Heart right ventricle (tissue), 16 donors: ENCODE results near the gene MAML1. TPM values are rescaled to one million over a fixed set of nuclear protein-coding genes. Genes with fewer than 3 reads are reported as not detected.

Source experiments
- ATAC-seq, 8 donors: fragments of 200-7000 bp; cut with Tn5 transposase; one replicate each; pipeline ENCODE4 v1.9.1; 2020; ENCODE audit warnings: mild to moderate bottlenecking in 8 of 8, moderate library complexity in 8 of 8, moderate number of reproducible peaks in 1 of 8
- DNase-seq, 2 donors: peaks; one replicate each; pipeline ENCODE4 v3.0.0-alpha.2; 2020
- H3K27ac ChIP-seq, 10 donors: fragments of 200-600 bp; sonication (generic) in 2 of 10; one replicate each; pipeline versions ENCODE4 v1.5.0 to v1.8.0; 2020 to 2022; ENCODE audit warnings: mild to moderate bottlenecking in 3 of 10
- H3K27me3 ChIP-seq, 7 donors: fragments of 200-600 bp; one replicate each; pipeline ENCODE4 v1.8.0; 2021 to 2022; ENCODE audit warnings: mild to moderate bottlenecking in 2 of 7
- H3K36me3 ChIP-seq, 9 donors: fragments of 200-600 bp; sonication (generic) in 1 of 9; one replicate each; pipeline versions ENCODE4 v1.5.0 to v1.8.0; 2020 to 2022; ENCODE audit warnings: mild to moderate bottlenecking in 2 of 9
- H3K4me1 ChIP-seq, 9 donors: fragments of 200-600 bp; sonication (generic) in 1 of 9; one replicate each; pipeline versions ENCODE4 v1.5.0 to v1.8.0; 2020 to 2022; ENCODE audit warnings: mild to moderate bottlenecking in 4 of 9
- H3K4me3 ChIP-seq, 10 donors: fragments of 200-600 bp; sonication (generic) in 2 of 10; one replicate each; pipeline versions ENCODE4 v1.5.0 to v1.8.0; 2020 to 2022; ENCODE audit warnings: mild to moderate bottlenecking in 7 of 10, moderate library complexity in 2 of 10
- H3K9me3 ChIP-seq, 11 donors: fragments of 200-600 bp in 10 of 11; sonication (generic) in 2 of 11; one replicate each; pipeline versions ENCODE4 v1.5.0 to v1.8.0; 2013 to 2022; ENCODE audit warnings: mild to moderate bottlenecking in 2 of 11, control low read depth in 1 of 11, moderate library complexity in 1 of 11
- CTCF ChIP-seq, 9 donors: fragments of 200-600 bp; sonication (generic) in 2 of 9; IDR thresholded peaks; one replicate each; pipeline versions ENCODE4 v1.5.0 to v1.8.0; 2021 to 2022; ENCODE audit warnings: antibody characterized with exemption in 9 of 9, mild to moderate bottlenecking in 5 of 9, moderate library complexity in 1 of 9
- WGBS, 2 donors: extraction: QIAGEN DNeasy Blood & Tissue Kit; methylation state at CpG; one replicate each; pipeline ENCODE4 v1.1.7; 2013; ENCODE audit warnings: inconsistent platforms in 1 of 2; 5-methylcytosine and 5-hydroxymethylcytosine counted together
- intact Hi-C, 10 donors: fragments of 100-400 bp; cut with DNase I; formaldehyde crosslinking; loops; one replicate each; pipeline versions ENCODE4 v1.11.1 to v1.14.2; 2022
- polyA plus RNA-seq, 2 donors: library from polyadenylated mRNA; stranded (reverse); fragments of 200-250 nt; gene quantifications; one replicate each; pipeline ENCODE4 v1.2.3, GENCODE V29; 2013
- total RNA-seq, 10 donors: library from RNA; stranded (reverse); fragmentation: NEBNext Ultra II Directional in 3 of 10; extraction: Animal tissue kit (Norgen Biotek cat#: 25700) in 3 of 10; gene quantifications; one replicate each; pipeline versions ENCODE4 v1.2.1 to v1.2.4, GENCODE V29; 2021 to 2023
- donor health status: Arrhythmogenic right ventricular cardiomyopathy.
- donor health status: ischemic (EF 13 %, LVEDD 7.1; RV severe dilation, severe dysfunction).
- donor health status: healthy with polysubstance abuse.
- donor health status: DM: no; HTN: yes; CAD: no.
- donor health status: DM: no; HTN: no; CAD: no.
- donor health status: ischemic (EF 25% LVEDD 6.9; RV normal size, moderate dysfunction).
- donor health status: ischemic (EF 25% LVEDD 5.7; RV mildly dilated, moderate dysfunction).
- donor health status: healthy.
- donor health status: DM: yes; HTN: yes; CAD: no.
- donor health status: Ischemic cardiomyopathy.
- donor health status: ischemic (EF 35%, LVEDD 5.7; RV mildly dilated, moderate dysfunction).
- donor health status: nonischemic (EF 11% LVEDD 7.7; RV severe dilation, severe dysfunction).
- donor health status: DM: yes; HTN: yes; CAD: no.
- donor health status: PGD.
- donor health status: ischemic (EF 29% LVEDD 5.4; RV normal size, mild dysfunction).
- donor health status: nonischemic (EF 23%, LVEDD 6.1; RV moderate dilation, normal function).

Gene MAML1
- total and polyA plus RNA-seq, 12 donors: 5.5 to 15.3 (median 11.9) TPM

- H3K4me1 ChIP-seq: peaks cover 6 to 76% (median 59%) of the 10 kb centered on the region in 9 donors
- DNase-seq (no peak), ATAC-seq (no peak)
- H3K9me3 ChIP-seq: no peaks in the 10 kb centered on the region
- no peak overlapping the region for H3K4me3 ChIP-seq
- peak overlapping the region in 6 of 10 donors; percentile 66 to 78 (median 70) for H3K27ac ChIP-seq
- peaks cover 0 to 68% (median 36%) of the 10 kb centered on the region in 9 donors for H3K36me3 ChIP-seq
- 66 to 73% methylated on average over 12 of the region's 12 CpGs for whole genome bisulfite sequencing, 2 donors
- H3K27me3 ChIP-seq: no peaks in the 10 kb centered on the region
- TF ChIP-seq CTCF (IDR thresholded peaks at IDR 0.05): no peak
- intact Hi-C loops: loop anchor here in 3 of 10 donors (5.0 to 10.0 kb wide), 3 partner anchors 35 to 138 kb away; partner anchors contain the start of genes MAML1 (in 1 of the 3), MRNIP (in 1 of the 3) and TBC1D9B (in 1 of the 3)
Measured at GRCh38 chr5:179766726-179767455, 34.3 kb downstream of the MAML1 start.

GRCh38 chr5:179767496-179768100 is 35.0 kb downstream of the MAML1 start:
- TF ChIP-seq CTCF (IDR thresholded peaks at IDR 0.05): no peak

DNA sequence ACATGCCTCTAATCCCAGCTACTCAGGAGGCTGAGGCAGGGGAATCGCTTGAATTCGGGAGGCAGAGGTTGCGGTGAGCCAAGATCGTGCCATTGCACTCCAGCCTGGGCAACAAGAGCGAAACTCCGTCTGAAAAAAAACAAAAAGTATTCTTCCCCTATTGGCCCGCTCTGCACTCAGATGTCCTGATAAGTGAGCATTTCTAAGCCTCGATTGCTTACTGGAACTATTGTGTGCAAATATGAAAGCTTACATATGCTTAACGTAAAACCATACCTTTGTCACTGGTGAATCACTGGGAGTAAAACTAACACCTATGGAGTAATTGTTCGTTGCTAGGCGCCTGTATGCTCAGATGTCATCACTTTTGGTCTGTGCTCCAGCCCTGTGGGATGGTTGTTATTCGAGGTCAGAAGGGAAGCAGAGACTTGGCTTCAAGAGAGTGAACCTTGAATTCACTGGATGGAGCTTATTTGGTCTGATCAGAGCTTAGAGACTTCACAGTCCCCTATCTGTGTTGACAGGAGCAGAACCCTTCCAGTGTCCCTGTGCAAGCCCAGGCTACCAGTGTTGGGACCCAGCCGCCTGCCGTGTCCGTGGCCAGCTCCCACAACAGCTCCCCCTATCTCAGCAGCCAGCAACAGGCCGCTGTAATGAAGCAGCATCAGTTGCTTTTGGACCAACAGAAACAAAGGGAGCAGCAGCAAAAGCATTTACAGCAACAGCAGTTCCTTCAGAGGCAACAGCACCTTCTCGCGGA is 35.9 kb downstream of the MAML1 start:
- H3K27ac ChIP-seq: peak overlapping the region in 1 of 10 donors; percentile 13
- ATAC-seq: peak in 7 of 8 donors; percentile 22 to 77 (median 46)
- TF ChIP-seq CTCF (IDR thresholded peaks at IDR 0.05): peak in 6 of 9 donors; percentile 14 to 44 (median 37)
- peaks cover 3 to 60% (median 43%) of the 10 kb centered on the region in 9 donors for H3K4me1 ChIP-seq
- no peaks in the 10 kb centered on the region for H3K27me3 ChIP-seq
- intact Hi-C loops: loop anchor here in 3 of 10 donors (5.0 to 10.0 kb wide), 3 partner anchors 36 to 136 kb away; partner anchors contain the start of genes MAML1 (in 1 of the 3), MRNIP (in 1 of the 3) and TBC1D9B (in 1 of the 3)
- WGBS, 2 donors: 68 to 77% methylated on average over 18 of the region's 18 CpGs
- no peak for DNase-seq
- H3K36me3 ChIP-seq: peaks cover 0 to 84% (median 52%) of the 10 kb centered on the region in 9 donors
- H3K4me3 ChIP-seq: no peak overlapping the region
- no peaks in the 10 kb centered on the region for H3K9me3 ChIP-seq

More at GRCh38 chr5:179767496-179768100, 35.0 kb downstream of the MAML1 start:
- H3K27me3 ChIP-seq: no peaks in the 10 kb centered on the region
- ATAC-seq: no peak
- 87 to 89% methylated on average over 9 of the region's 9 CpGs for WGBS, 2 donors
- H3K4me3 ChIP-seq: no peak overlapping the region
- no peak overlapping the region for H3K27ac ChIP-seq
- DNase-seq: no peak
- intact Hi-C loops: loop anchor here in 3 of 10 donors (5.0 to 10.0 kb wide), 3 partner anchors 35 to 137 kb away; partner anchors contain the start of genes MAML1 (in 1 of the 3), MRNIP (in 1 of the 3) and TBC1D9B (in 1 of the 3)
- no peaks in the 10 kb centered on the region for H3K9me3 ChIP-seq
- H3K4me1 ChIP-seq: peaks cover 3 to 69% (median 52%) of the 10 kb centered on the region in 9 donors
- peaks cover 0 to 75% (median 43%) of the 10 kb centered on the region in 9 donors for H3K36me3 ChIP-seq
